ENCODE results near the gene NKX6-2. TPM values are rescaled to one million over a fixed set of nuclear protein-coding genes. Genes with fewer than 3 reads are reported as not detected.

The NKX6-2 gene
- total and polyA plus RNA-seq, 4 donors, result 0.07 to 7.1 TPM; not detected in 2

- DNase-seq (ENCODE audit: low spot score), result no peak
- H3K4me3 ChIP-seq (ENCODE audit: low read depth in 1 of 3, low read length in 3 of 3), result no peak overlapping the region
- no peak for TF ChIP-seq ZBTB33 (IDR thresholded peaks at IDR 0.05)
- H3K9me3 ChIP-seq (ENCODE audit: control insufficient read depth in 4 of 4, low read length in 3 of 4), result no peaks in the 10 kb centered on the region
- peaks cover 0 to 21% (median 5%) of the 10 kb centered on the region in 4 donors for H3K36me3 ChIP-seq (ENCODE audit: control insufficient read depth in 4 of 4, insufficient read depth in 3 of 4, low read depth in 1 of 4, low read length in 3 of 4)
- H3K4me1 ChIP-seq (ENCODE audit: control insufficient read depth in 4 of 4, insufficient read depth in 4 of 4, low read length in 3 of 4), result no peaks in the 10 kb centered on the region
- no peaks in the 10 kb centered on the region for H3K27me3 ChIP-seq (ENCODE audit: control insufficient read depth in 4 of 4, insufficient read depth in 4 of 4, low read length in 3 of 4)
- no peak overlapping the region for H3K9ac ChIP-seq (ENCODE audit: low read depth in 1 of 2, low read length in 2 of 2)
- no peak overlapping the region for H3K27ac ChIP-seq (ENCODE audit: low read depth in 1 of 2, low read length in 2 of 2)
- 97% methylated on average over 17 of the region's 17 CpGs for WGBS
Observed at GRCh38 chr10:132745511-132745910, 40.4 kb downstream of the NKX6-2 start.

GRCh38 chr10:132744839-132745238 is 41.1 kb downstream of the NKX6-2 start:
- no peak for TF ChIP-seq ZBTB33 (IDR thresholded peaks at IDR 0.05)
- TF ChIP-seq HNF4G (IDR thresholded peaks at IDR 0.05), result no peak
- no peak for TF ChIP-seq FOXA2 (IDR thresholded peaks at IDR 0.05)
- no peak for TF ChIP-seq GABPA (IDR thresholded peaks at IDR 0.05 in 1 of 2, conservative IDR thresholded peaks at IDR 0.05 in 1 of 2)
- TF ChIP-seq EGR1 (IDR thresholded peaks at IDR 0.05; ENCODE audit: low read depth in 2 of 2), result no peak
- TF ChIP-seq HNF4A (conservative IDR thresholded peaks at IDR 0.05), result no peak
- TF ChIP-seq MAX (IDR thresholded peaks at IDR 0.05), result no peak
- TF ChIP-seq JUND (IDR thresholded peaks at IDR 0.05), result no peak
- TF ChIP-seq REST (IDR thresholded peaks at IDR 0.05), result no peak
- TF ChIP-seq ATF3 (IDR thresholded peaks at IDR 0.05), result no peak
- TF ChIP-seq NR2F2 (IDR thresholded peaks at IDR 0.05), result no peak
- no peak for TF ChIP-seq YY1 (IDR thresholded peaks at IDR 0.05)
- no peak for TF ChIP-seq RAD21 (IDR thresholded peaks at IDR 0.05)
- no peak for TF ChIP-seq SP1 (IDR thresholded peaks at IDR 0.05)
- TF ChIP-seq RXRA (IDR thresholded peaks at IDR 0.05), result no peak
- no peak for TF ChIP-seq CTCF (IDR thresholded peaks at IDR 0.05; ENCODE audit: low read depth, low read length, missing input control)
- TF ChIP-seq TAF1 (conservative IDR thresholded peaks at IDR 0.05), result no peak
- Histone ChIP-seq H3K4me1 (ENCODE audit: control insufficient read depth in 4 of 4, insufficient read depth in 4 of 4, low read length in 3 of 4) (no peaks in the 10 kb centered on the region), H3K27me3 (ENCODE audit: control insufficient read depth in 4 of 4, insufficient read depth in 4 of 4, low read length in 3 of 4) (no peaks in the 10 kb centered on the region), H3K9ac (ENCODE audit: low read depth in 1 of 2, low read length in 2 of 2) (no peak overlapping the region), H3K27ac (ENCODE audit: low read depth in 1 of 2, low read length in 2 of 2) (no peak overlapping the region), H3K4me3 (ENCODE audit: low read depth in 1 of 3, low read length in 3 of 3) (no peak overlapping the region), H3K9me3 (ENCODE audit: control insufficient read depth in 4 of 4, low read length in 3 of 4) (no peaks in the 10 kb centered on the region), H3K36me3 (ENCODE audit: control insufficient read depth in 4 of 4, insufficient read depth in 3 of 4, low read depth in 1 of 4, low read length in 3 of 4) (peaks cover 0 to 20% (median 5%) of the 10 kb centered on the region in 4 donors)
- 96% methylated on average over 19 of the region's 19 CpGs for WGBS
- no peak for DNase-seq (ENCODE audit: low spot score)
